ENCODE data around the gene MRPS10.

DNA sequence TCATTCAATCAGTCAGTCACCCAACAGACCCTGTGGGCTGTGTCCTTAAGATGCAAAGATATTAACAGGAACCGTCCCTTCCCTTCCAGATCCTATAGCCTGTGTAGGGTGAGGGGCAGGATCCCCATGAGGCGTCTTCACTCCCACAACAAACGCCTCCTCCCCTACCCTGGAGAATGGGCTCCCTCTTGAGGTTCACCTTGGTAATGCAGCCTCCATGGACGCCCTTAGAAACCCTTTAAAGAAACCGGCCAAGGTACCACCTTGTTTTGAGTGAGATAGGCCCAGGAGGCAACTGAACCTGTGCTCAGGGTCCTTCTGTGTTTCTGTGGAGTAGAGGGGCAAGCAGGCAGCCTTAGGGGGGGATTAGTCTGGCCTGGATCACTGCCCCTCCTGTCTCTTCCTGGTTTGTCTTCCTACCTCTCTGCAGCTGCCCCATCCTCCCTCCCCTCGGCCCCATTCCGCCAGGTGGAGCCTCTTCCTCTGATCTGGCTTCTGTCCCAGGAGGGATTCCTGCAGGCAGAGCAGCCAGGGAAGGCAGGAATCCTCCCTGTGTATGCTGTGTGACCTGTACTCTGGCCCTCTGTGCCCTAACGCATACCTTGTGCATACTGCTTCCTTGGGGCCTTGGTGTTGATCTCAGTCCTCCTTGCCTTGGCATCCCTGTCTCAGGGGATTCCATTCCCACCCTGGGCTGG is 51.1 kb downstream of the MRPS10 start:
- TF ChIP-seq CTCF (IDR thresholded peaks at IDR 0.05) (peak; percentile 76 to 85 (median 82)), POLR2A (IDR thresholded peaks at IDR 0.05) (no peak)

Data from uterus (tissue), 2 donors.